Measurements from ENCODE around the gene IFRD1.

Gene IFRD1

DNA sequence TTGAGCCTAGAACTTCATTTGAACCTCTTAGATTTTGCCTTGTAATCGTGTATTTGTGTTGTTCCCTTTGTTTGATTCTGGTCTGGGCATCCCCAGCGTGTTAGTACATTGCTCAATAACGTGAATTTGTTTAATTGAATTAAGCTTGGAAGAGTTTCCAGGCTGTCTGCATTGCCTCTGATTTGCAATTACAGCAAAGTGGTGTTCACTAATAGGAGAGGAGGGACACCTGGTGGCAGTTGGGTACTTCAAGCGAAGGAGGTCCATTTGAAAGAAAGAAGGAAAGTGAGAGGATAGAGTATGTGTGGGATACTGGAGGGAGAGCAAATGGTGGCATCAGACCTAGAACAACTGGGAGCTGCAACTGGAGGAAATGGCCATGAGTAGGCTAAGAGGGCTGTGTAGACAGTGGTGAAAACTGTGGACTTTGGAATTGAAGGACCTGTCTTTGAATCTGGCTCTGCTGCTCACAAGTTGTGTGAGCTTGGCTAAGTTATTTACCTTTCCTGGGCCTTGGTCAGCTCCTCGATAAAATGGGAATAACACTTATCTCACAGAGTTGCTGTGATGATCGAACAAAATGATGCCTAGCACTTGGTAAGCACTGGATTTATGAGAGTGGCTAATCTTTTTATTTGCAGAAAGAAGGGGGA, 45.7 kb downstream of the IFRD1 start:
- DNase-seq (ENCODE audit: low read depth), result peak; percentile 77
- TF ChIP-seq, protein P1, sequence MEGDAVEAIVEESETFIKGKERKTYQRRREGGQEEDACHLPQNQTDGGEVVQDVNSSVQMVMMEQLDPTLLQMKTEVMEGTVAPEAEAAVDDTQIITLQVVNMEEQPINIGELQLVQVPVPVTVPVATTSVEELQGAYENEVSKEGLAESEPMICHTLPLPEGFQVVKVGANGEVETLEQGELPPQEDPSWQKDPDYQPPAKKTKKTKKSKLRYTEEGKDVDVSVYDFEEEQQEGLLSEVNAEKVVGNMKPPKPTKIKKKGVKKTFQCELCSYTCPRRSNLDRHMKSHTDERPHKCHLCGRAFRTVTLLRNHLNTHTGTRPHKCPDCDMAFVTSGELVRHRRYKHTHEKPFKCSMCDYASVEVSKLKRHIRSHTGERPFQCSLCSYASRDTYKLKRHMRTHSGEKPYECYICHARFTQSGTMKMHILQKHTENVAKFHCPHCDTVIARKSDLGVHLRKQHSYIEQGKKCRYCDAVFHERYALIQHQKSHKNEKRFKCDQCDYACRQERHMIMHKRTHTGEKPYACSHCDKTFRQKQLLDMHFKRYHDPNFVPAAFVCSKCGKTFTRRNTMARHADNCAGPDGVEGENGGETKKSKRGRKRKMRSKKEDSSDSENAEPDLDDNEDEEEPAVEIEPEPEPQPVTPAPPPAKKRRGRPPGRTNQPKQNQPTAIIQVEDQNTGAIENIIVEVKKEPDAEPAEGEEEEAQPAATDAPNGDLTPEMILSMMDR (IDR thresholded peaks at IDR 0.05; ENCODE audit: low read length, missing control alignments), result peak; percentile 69
- H3K4me3 ChIP-seq (replicated peaks; ENCODE audit: low read depth, low read length), result no peak overlapping the region

DNA sequence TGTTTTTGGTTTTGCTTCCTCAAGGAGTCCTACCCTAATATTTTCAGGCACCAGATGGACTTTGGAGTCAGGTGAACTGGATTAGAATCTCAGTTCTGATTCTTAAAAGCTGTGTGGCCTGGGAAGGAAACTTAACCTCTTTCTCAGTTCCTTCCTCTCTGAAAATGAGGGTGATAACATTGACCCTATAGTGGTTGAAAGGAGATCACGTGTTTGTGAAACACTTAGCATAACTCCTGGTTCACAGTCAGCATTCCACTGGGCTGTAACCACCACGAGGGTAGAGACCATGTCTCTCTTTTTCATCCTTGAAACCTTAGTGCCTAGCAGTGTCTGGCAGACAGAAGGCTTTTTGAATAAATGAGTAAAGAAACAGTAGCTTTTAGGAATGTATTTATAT, 47.2 kb downstream of the IFRD1 start:
- DNase-seq (ENCODE audit: low read depth), result no peak
- TF ChIP-seq, protein P1 (IDR thresholded peaks at IDR 0.05; ENCODE audit: low read length, missing control alignments), result no peak

DNA sequence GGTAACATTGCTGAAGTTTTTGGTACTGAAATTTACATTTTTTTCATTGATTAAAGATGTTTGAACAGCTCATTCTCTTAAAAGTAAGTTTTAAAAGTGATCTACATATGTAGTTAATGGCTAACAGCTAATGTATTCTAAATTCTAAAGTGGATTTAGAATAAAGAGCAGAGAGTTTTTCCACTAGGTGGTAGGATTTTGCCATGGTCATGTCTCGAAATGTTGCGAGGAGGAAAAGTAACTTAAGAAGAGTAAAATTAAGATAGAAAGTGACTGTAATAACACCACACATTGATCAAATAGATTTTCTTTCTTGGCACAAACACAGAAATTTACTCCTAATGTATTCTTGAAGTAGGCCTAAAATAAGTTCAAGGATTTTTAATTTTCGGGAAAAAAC, 50.4 kb downstream of the IFRD1 start:
- DNase-seq (ENCODE audit: low read depth), result peak; percentile 22
- TF ChIP-seq, protein P1 (IDR thresholded peaks at IDR 0.05; ENCODE audit: low read length, missing control alignments), result peak; percentile 3
- H3K4me3 ChIP-seq (replicated peaks; ENCODE audit: low read depth, low read length), result no peak overlapping the region

More for the DNA sequence above, 47.2 kb downstream of the IFRD1 start:
- no peak overlapping the region for H3K4me3 ChIP-seq (replicated peaks; ENCODE audit: low read depth, low read length)

DNA sequence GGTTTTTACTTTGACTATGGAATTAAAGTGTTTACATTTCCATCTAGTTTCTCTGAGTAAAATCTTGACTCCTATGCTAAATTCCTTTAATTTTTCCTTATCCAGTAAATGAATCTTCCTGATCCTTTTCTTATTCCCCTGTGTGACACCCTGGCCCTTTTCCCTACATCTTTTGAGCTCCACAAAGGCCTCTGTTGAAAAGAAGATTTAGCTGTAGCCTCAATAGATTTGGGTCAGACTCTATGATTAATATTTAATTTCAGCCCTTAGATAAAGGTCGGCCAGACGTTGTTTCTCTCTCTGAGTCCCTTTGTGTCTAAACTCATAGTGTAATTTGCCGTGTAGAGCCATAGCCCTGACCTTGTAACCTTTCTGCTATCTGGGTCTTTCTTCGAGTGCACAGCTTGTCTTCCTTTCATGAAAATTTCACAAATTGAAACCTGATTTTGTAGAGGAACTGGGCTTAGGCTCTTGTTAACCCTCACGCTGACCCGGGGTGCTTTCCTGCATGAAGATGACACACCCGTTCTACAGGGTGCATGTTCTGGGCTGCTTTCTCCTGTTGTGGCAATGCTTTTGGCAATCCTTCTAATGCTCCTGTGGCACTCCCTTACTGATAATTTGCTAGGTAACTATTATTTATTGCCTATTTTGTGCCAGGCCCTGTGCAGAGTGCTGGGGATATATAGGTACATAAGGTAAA, 51.7 kb downstream of the IFRD1 start:
- no peak overlapping the region for H3K4me3 ChIP-seq (replicated peaks; ENCODE audit: low read depth, low read length)
- TF ChIP-seq, protein P1 (IDR thresholded peaks at IDR 0.05; ENCODE audit: low read length, missing control alignments), result no peak
- DNase-seq (ENCODE audit: low read depth), result no peak

DNA sequence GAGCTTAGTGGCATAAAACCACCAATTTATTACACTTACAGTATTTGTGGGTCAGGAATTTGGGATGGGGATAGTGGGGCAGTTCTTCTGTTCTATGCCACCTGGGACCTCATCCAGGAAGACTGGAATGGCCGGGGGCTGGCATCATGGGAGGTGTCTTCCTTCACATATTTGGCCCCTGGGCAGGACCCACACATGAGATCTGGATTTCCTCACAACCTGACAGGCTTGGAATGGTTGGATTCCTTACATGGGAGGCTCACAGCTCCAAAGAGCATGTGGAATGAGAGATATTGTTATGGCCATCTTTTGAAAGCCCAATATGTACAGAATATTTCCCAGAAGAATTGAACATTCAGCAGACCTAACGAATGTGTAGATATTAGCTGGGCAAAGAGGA, 52.4 kb downstream of the IFRD1 start:
- H3K4me3 ChIP-seq (replicated peaks; ENCODE audit: low read depth, low read length), result no peak overlapping the region
- no peak for DNase-seq (ENCODE audit: low read depth)
- TF ChIP-seq, protein P1 (IDR thresholded peaks at IDR 0.05; ENCODE audit: low read length, missing control alignments), result no peak

DNA sequence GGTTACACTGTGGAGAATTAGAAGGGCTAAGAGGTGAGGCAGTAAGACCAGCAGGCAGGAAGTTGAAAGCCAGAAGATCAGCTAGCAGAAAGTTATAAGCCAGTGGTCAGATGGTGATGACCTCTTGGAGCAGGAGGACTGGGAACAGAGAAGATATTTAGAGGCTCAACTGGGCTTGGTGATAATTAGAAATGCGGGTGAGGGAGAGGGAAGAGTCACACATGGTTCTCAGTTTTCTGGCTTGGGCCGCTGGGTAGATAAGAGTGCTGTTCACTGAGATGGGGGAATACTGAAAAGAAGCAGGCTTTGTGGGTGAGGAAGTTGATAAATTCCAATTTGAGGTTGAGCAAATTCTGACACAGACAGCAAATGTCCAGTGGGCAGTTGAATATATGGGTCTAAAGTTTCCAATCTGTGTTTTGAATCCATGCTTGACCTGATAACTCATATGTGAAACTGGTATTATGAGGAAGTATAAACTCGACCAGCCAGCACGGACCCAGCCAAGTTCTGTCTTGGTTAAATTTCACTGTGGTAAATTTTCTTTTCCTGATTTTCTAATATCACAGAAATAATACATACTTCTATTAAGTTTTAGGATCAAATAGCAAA, 53.2 kb downstream of the IFRD1 start:
- H3K4me3 ChIP-seq (replicated peaks; ENCODE audit: low read depth, low read length), result no peak overlapping the region
- DNase-seq (ENCODE audit: low read depth), result no peak
- TF ChIP-seq, protein P1 (IDR thresholded peaks at IDR 0.05; ENCODE audit: low read length, missing control alignments), result no peak

Data from fibroblast of pulmonary artery (primary cell).